ENCODE results near the gene CCDC194. TPM values are rescaled to one million over a fixed set of nuclear protein-coding genes. Genes with fewer than 3 reads are reported as not detected.

The CCDC194 gene
- total RNA-seq, 1 experiment from 2014 or later: not detected

DNA sequence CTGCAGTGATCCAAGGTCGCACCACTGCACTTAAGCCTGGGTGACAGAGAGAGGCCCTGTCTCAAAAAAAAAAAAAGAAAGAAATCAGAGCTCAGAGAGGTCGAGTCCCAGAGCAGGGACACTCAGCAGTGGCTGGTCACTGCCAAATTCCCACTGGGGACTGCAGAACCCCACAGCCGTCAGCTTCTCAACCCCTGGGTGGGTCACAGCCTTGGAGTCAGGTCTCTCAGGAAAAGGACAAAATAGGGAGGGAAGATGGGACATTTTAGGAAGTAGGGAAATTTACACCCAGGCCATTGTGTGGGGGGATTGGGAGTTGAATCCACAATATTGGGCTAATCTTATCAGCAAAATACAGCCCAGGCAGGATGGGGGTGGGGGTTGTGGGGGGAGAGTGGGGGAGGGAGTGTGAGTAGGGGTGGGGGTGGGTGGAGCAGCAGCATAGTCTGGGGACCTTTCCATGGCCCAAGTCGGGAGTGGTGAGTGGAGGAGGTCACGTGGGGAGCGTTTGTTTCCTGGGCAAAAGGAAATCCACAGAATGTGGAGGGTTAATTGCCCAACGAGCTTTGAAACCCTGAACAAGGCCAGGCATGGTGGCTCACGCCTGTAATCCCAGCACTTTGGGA is 5.0 kb upstream of the CCDC194 start:
- DNase-seq (ENCODE audit: low read depth in 1 of 2, low spot score in 2 of 2): no peak
- no peak overlapping the region for H3K27ac ChIP-seq
- no peaks in the 10 kb centered on the region for H3K9me3 ChIP-seq (replicated peaks)
- H3K27me3 ChIP-seq (replicated peaks): no peaks in the 10 kb centered on the region
- H3K4me3 ChIP-seq: no peak overlapping the region
- H3K4me1 ChIP-seq (replicated peaks): no peaks in the 10 kb centered on the region
- no peaks in the 10 kb centered on the region for H3K36me3 ChIP-seq

DNA sequence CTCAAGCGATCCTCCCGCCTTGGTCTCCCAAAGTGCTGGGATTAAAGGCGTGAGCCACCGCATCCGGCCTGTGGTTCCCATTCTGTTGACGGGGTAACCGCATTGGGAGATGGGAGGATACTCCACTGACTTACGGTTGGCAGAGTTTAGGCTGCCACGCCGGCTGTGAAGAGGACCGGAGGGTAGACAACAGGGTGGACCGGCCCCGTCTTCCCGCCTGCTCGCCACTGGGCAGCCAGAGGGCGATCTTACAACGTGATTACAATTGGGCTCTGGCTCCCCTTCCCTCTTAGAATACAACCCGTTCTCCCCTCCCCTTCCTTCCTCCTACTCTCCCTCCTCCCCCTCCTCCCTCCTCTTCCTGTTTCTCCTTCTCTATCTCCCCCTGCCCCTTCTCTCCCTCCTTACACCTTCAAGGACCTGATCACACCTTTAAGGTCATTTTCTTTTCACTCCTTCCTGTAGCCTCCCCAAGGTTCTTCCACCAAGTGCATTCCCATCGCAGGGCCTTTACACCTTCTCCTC is 957 bp upstream of the CCDC194 start:
- no peaks in the 10 kb centered on the region; the same call in 1 of the 2 replicates for H3K9me3 ChIP-seq (replicated peaks)
- H3K27me3 ChIP-seq (replicated peaks): peaks cover 2% of the 10 kb centered on the region; the same call in 1 of the 2 replicates
- peaks cover 14% of the 10 kb centered on the region for H3K4me1 ChIP-seq (replicated peaks)
- H3K36me3 ChIP-seq: no peaks in the 10 kb centered on the region
- H3K4me3 ChIP-seq: no peak overlapping the region
- H3K27ac ChIP-seq: no peak overlapping the region
- no peak for DNase-seq (ENCODE audit: low read depth in 1 of 2, low spot score in 2 of 2)

DNA sequence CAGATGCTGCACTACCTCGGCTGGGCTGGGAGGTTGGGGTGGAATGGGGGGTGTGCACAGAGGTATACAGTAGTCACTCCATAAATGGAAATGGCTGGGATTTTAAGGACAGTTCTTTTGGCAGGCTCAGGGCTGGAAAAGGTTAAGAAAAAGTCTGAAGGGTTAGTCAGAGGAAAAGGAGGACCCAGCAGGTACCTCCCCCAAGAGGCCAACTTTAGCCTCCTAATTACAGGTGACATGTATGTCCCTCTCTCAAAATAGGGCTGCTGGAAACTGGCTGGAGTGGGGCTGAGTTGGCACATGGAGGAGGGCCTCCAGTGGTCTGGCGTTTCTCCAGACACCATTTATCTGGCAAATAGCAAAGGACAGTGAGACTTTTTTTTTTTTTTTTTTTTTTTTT is 994 bp downstream of the CCDC194 start:
- no peak for DNase-seq (ENCODE audit: low read depth in 1 of 2, low spot score in 2 of 2)

DNA sequence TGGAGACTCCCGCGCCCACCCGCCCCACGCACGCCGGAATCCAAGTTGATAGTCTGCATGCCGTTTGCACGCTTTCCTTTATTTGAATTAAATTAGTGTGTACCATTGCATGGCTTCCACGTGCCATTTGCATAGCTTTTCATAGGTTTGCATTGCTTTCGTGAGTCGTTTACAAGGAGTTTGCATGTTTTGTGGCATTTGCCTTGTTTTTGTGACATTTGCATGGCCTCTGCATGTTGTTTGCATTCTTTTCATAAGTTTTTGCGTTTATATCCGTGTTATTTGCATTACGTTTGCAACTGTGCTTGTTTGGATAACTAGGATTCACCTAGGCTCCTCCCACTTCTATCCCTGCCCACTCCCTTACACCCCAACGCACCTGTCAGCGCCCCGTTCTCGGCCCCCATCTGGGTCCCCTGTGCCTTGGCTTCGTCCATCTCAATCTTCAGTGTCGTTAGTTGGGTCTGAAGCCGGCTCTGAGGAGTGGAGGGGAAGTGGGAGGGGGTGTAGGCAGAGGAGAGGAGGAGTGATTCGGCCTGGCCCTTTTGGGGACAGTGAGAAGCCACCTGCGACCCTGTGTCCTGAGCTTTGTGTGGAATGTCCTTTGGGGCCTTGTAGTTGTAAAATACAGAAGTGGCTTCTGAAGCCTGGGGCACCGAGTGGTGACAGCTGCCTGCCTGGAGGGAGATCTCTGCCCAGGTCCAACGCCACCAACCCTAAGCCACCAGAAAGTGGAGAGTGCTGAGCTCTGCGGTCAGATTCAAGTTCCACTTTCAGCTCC is 2.4 kb downstream of the CCDC194 start:
- H3K4me3 ChIP-seq: peak overlapping the region; percentile 34
- H3K36me3 ChIP-seq: no peaks in the 10 kb centered on the region
- H3K27ac ChIP-seq: no peak overlapping the region
- peaks cover 4% of the 10 kb centered on the region; the same call in 1 of the 2 replicates for H3K27me3 ChIP-seq (replicated peaks)
- H3K4me1 ChIP-seq (replicated peaks): peaks cover 16% of the 10 kb centered on the region
- H3K9me3 ChIP-seq (replicated peaks): peaks cover 3% of the 10 kb centered on the region; the same call in 1 of the 2 replicates
- DNase-seq (ENCODE audit: low read depth in 1 of 2, low spot score in 2 of 2): no peak

More for the DNA sequence above, 994 bp downstream of the CCDC194 start:
- Histone ChIP-seq H3K9me3 (replicated peaks) (peaks cover 3% of the 10 kb centered on the region; the same call in 1 of the 2 replicates), H3K4me1 (replicated peaks) (peaks cover 16% of the 10 kb centered on the region), H3K27me3 (replicated peaks) (peaks cover 4% of the 10 kb centered on the region; the same call in 1 of the 2 replicates), H3K27ac (no peak overlapping the region), H3K4me3 (no peak overlapping the region), H3K36me3 (no peaks in the 10 kb centered on the region)

GRCh38 chr19:17390665-17391370 is 3.2 kb downstream of the CCDC194 start:
- Histone ChIP-seq H3K4me3 (peak overlapping the region; percentile 34), H3K27me3 (replicated peaks) (peaks cover 4% of the 10 kb centered on the region; the same call in 1 of the 2 replicates), H3K36me3 (no peaks in the 10 kb centered on the region), H3K9me3 (replicated peaks) (peaks cover 3% of the 10 kb centered on the region; the same call in 1 of the 2 replicates), H3K4me1 (replicated peaks) (peaks cover 18% of the 10 kb centered on the region), H3K27ac (no peak overlapping the region)
- DNase-seq (ENCODE audit: low read depth in 1 of 2, low spot score in 2 of 2): peak; percentile 80 to 94

- Histone ChIP-seq H3K36me3 (no peaks in the 10 kb centered on the region), H3K27me3 (replicated peaks) (peaks cover 4% of the 10 kb centered on the region; the same call in 1 of the 2 replicates), H3K4me1 (replicated peaks) (peaks cover 19% of the 10 kb centered on the region), H3K27ac (no peak overlapping the region), H3K4me3 (peak overlapping the region; percentile 34), H3K9me3 (replicated peaks) (peaks cover 3% of the 10 kb centered on the region; the same call in 1 of the 2 replicates)
- no peak for DNase-seq (ENCODE audit: low read depth in 1 of 2, low spot score in 2 of 2)
Measured at GRCh38 chr19:17389957-17390664, 3.9 kb downstream of the CCDC194 start.

DNA sequence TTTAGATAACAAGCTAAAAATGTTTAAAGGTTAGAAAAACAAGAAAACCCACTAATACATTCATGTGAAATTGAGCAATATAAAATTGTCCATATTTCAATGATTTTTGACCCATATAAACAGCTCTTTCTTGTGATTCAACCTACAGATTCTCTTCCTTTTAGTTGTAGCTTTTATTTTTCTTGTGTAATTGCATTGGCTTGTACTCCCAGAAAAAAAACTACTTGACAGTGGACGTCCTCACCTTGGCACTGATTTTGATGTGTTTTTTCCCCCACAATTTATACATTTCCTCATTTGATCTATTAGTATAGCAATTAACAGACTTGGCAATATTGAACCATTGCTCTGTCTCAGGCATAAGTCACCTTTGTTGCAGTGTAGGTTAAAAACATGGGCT is 4.7 kb downstream of the CCDC194 start:
- no peaks in the 10 kb centered on the region for H3K36me3 ChIP-seq
- H3K27ac ChIP-seq: no peak overlapping the region
- peaks cover 3% of the 10 kb centered on the region; the same call in 1 of the 2 replicates for H3K9me3 ChIP-seq (replicated peaks)
- H3K4me3 ChIP-seq: no peak overlapping the region
- H3K27me3 ChIP-seq (replicated peaks): peaks cover 4% of the 10 kb centered on the region; the same call in 1 of the 2 replicates
- peaks cover 19% of the 10 kb centered on the region for H3K4me1 ChIP-seq (replicated peaks)
- DNase-seq (ENCODE audit: low read depth in 1 of 2, low spot score in 2 of 2): no peak

- H3K27ac ChIP-seq: no peak overlapping the region
- no peak overlapping the region for H3K4me3 ChIP-seq
- no peaks in the 10 kb centered on the region for H3K36me3 ChIP-seq
- peak; percentile 42 to 68 for DNase-seq (ENCODE audit: low read depth in 1 of 2, low spot score in 2 of 2)
- peaks cover 3% of the 10 kb centered on the region; the same call in 1 of the 2 replicates for H3K9me3 ChIP-seq (replicated peaks)
- peaks cover 4% of the 10 kb centered on the region; the same call in 1 of the 2 replicates for H3K27me3 ChIP-seq (replicated peaks)
- H3K4me1 ChIP-seq (replicated peaks): peaks cover 27% of the 10 kb centered on the region
Measured at GRCh38 chr19:17385878-17386611, 8.0 kb downstream of the CCDC194 start.

- no peak for DNase-seq (ENCODE audit: low read depth in 1 of 2, low spot score in 2 of 2)
- no peaks in the 10 kb centered on the region for H3K27me3 ChIP-seq (replicated peaks)
- H3K9me3 ChIP-seq (replicated peaks): no peaks in the 10 kb centered on the region
- no peak overlapping the region for H3K4me3 ChIP-seq
- H3K27ac ChIP-seq: no peak overlapping the region
- H3K4me1 ChIP-seq (replicated peaks): peaks cover 13% of the 10 kb centered on the region
- H3K36me3 ChIP-seq: no peaks in the 10 kb centered on the region
Measured at GRCh38 chr19:17380426-17381138, 13.4 kb downstream of the CCDC194 start.

DNA sequence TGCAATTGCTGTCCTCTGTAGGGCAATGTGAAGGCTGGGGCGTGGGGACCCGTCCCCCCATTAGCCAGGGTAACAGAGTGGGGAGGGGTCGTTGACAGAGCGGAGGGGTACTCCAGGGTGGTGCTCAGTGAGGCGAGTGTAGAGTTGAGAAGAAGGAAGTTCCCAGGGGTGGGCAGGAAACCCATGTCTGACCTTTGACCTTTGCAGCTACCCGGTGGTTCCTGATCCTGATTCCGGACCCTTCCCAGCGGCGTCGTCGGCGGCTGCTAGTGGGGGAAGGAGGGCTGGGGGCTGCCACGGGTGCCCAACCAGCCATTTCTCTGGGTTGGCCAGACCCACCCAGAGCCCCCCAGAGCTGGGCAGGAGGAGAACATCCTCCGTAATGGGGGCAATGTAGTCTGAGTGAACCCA is 14.8 kb downstream of the CCDC194 start:
- peaks cover 13% of the 10 kb centered on the region for H3K4me1 ChIP-seq (replicated peaks)
- DNase-seq (ENCODE audit: low read depth in 1 of 2, low spot score in 2 of 2): no peak
- no peaks in the 10 kb centered on the region for H3K36me3 ChIP-seq
- H3K9me3 ChIP-seq (replicated peaks): no peaks in the 10 kb centered on the region
- no peak overlapping the region for H3K27ac ChIP-seq
- no peaks in the 10 kb centered on the region for H3K27me3 ChIP-seq (replicated peaks)
- H3K4me3 ChIP-seq: no peak overlapping the region

GRCh38 chr19:17378271-17378670 is 15.7 kb downstream of the CCDC194 start:
- Histone ChIP-seq H3K27me3 (replicated peaks) (no peaks in the 10 kb centered on the region), H3K9me3 (replicated peaks) (no peaks in the 10 kb centered on the region), H3K4me3 (no peak overlapping the region), H3K36me3 (no peaks in the 10 kb centered on the region), H3K4me1 (replicated peaks) (peaks cover 11% of the 10 kb centered on the region), H3K27ac (no peak overlapping the region)
- DNase-seq (ENCODE audit: low read depth in 1 of 2, low spot score in 2 of 2): no peak
